Inflammatory macrophage treated with lipopolysaccharide for 4 hours (primary cell): ENCODE measurements around the gene RAB11B.
"Not testable (repeated sequence)": the region's sequence is repeated elsewhere in the genome, so short reads cannot be mapped to it uniquely, and the experiment has no call there.

Source experiments
- DNase-seq: peaks from one replicate; pipeline ENCODE4 v3.0.0-alpha.2; 2020

Gene RAB11B

GRCh38 chr19:8371011-8371804 is 19.0 kb upstream of the RAB11B start:
- no peak for DNase-seq

GRCh38 chr19:8373867-8374813 is 16.0 kb upstream of the RAB11B start:
- DNase-seq: no peak

- not testable (repeated sequence) for DNase-seq
Measured at GRCh38 chr19:8375766-8376165, 14.4 kb upstream of the RAB11B start.

- not testable (repeated sequence) for DNase-seq
Measured at GRCh38 chr19:8376373-8376974, 13.7 kb upstream of the RAB11B start.

- DNase-seq: no peak
Measured at GRCh38 chr19:8377598-8377997, 12.6 kb upstream of the RAB11B start.

GRCh38 chr19:8379156-8379891 is 10.8 kb upstream of the RAB11B start:
- not testable (repeated sequence) for DNase-seq

GRCh38 chr19:8384569-8384968 is 5.6 kb upstream of the RAB11B start:
- DNase-seq: peak; percentile 82

GRCh38 chr19:8385103-8385502 is 5.1 kb upstream of the RAB11B start:
- DNase-seq: peak; percentile 42

- not testable (repeated sequence) for DNase-seq
Measured at GRCh38 chr19:8385566-8385965, 4.6 kb upstream of the RAB11B start.

GRCh38 chr19:8386419-8386818 is 3.7 kb upstream of the RAB11B start:
- DNase-seq: not testable (repeated sequence)

- no peak for DNase-seq
Measured at GRCh38 chr19:8386990-8387389, 3.2 kb upstream of the RAB11B start.

GRCh38 chr19:8387688-8388611 is 2.2 kb upstream of the RAB11B start:
- DNase-seq: no peak

GRCh38 chr19:8388612-8388958 is 1.6 kb upstream of the RAB11B start:
- no peak for DNase-seq

GRCh38 chr19:8390617-8390981 is 439 bp downstream of the RAB11B start:
- peak; percentile 93 for DNase-seq

GRCh38 chr19:8391198-8392016 is 1.2 kb downstream of the RAB11B start:
- DNase-seq: no peak

GRCh38 chr19:8392017-8392591 is 1.9 kb downstream of the RAB11B start:
- no peak for DNase-seq

GRCh38 chr19:8393192-8393870 is 3.2 kb downstream of the RAB11B start:
- DNase-seq: no peak

GRCh38 chr19:8393871-8394250 is 3.7 kb downstream of the RAB11B start:
- no peak for DNase-seq

GRCh38 chr19:8395621-8396082 is 5.5 kb downstream of the RAB11B start:
- DNase-seq: no peak

- DNase-seq: no peak
Measured at GRCh38 chr19:8396185-8396562, 6.0 kb downstream of the RAB11B start.
